H9 (cell line): Measurements from ENCODE around the gene PC. TPM values are rescaled to one million over a fixed set of nuclear protein-coding genes. Genes with fewer than 3 reads are reported as not detected.

Experiments
- DNase-seq: peaks from one replicate; pipeline ENCODE4 v3.0.0-alpha.2; 2017
- H2AFZ ChIP-seq: one replicate; pipeline ENCODE4 v1.6.1; 2013; ENCODE audit warnings: mild to moderate bottlenecking, low read length, control low read depth, moderate library complexity
- H2AK5ac ChIP-seq: 2 replicates; pipeline ENCODE4 v1.6.1; 2013; ENCODE audit warnings: low read length, control low read depth, mixed read lengths; ENCODE audit not compliant: insufficient read length
- H2BK120ac ChIP-seq: one replicate; pipeline ENCODE4 v1.6.1; 2013; ENCODE audit warnings: low read depth, mild to moderate bottlenecking, low read length, control low read depth, inconsistent platforms; ENCODE audit not compliant: poor library complexity, severe bottlenecking
- H2BK12ac ChIP-seq: 2 replicates; pipeline ENCODE4 v1.6.1; 2013; ENCODE audit warnings: low read length, control low read depth, mixed read lengths, low read depth; ENCODE audit not compliant: insufficient read length
- H2BK15ac ChIP-seq: 2 replicates; pipeline ENCODE4 v1.6.1; 2013; ENCODE audit warnings: low read depth, low read length, control low read depth
- H2BK20ac ChIP-seq: one replicate; pipeline ENCODE4 v1.6.1; 2013; ENCODE audit warnings: low read depth, mild to moderate bottlenecking, low read length, control low read depth, inconsistent platforms; ENCODE audit not compliant: poor library complexity, severe bottlenecking
- H2BK5ac ChIP-seq: 2 replicates; pipeline ENCODE4 v1.6.1; 2013; ENCODE audit warnings: low read length, control low read depth, mixed read lengths; ENCODE audit not compliant: insufficient read length
- H3K14ac ChIP-seq: 2 replicates; pipeline ENCODE4 v1.6.1; 2013; ENCODE audit warnings: low read length, control low read depth; ENCODE audit not compliant: insufficient read depth
- H3K18ac ChIP-seq: 2 replicates; pipeline ENCODE4 v1.6.1; 2013; ENCODE audit warnings: low read depth, mild to moderate bottlenecking, mixed read lengths, low read length, control low read depth; ENCODE audit not compliant: insufficient read length
- H3K23ac ChIP-seq: 2 replicates; pipeline ENCODE4 v1.6.1; 2013; ENCODE audit warnings: low read length, control low read depth, mixed read lengths, low read depth; ENCODE audit not compliant: insufficient read length
- H3K23me2 ChIP-seq: 2 replicates; pipeline ENCODE4 v1.6.1; 2013; ENCODE audit warnings: low read depth, mild to moderate bottlenecking, mixed read lengths, low read length, control low read depth; ENCODE audit not compliant: insufficient read length, poor library complexity, severe bottlenecking
- H3K27ac ChIP-seq: 2 replicates; pipeline ENCODE4 v1.5.1; 2013; ENCODE audit warnings: low read length, control low read depth, mixed read lengths, low read depth; ENCODE audit not compliant: insufficient read length
- H3K27me3 ChIP-seq: 2 replicates; pipeline ENCODE4 v1.6.1; 2013; ENCODE audit warnings: low read length, control low read depth, inconsistent platforms; ENCODE audit not compliant: insufficient read depth
- H3K4ac ChIP-seq: 2 replicates; pipeline ENCODE4 v1.6.1; 2013; ENCODE audit warnings: low read depth, mild to moderate bottlenecking, control low read depth, inconsistent platforms, low read length, moderate library complexity
- H3K4me1 ChIP-seq: 2 replicates; pipeline ENCODE4 v1.6.1; 2013; ENCODE audit warnings: low read length, control low read depth, inconsistent platforms; ENCODE audit not compliant: insufficient read depth
- H3K4me2 ChIP-seq: 2 replicates; pipeline ENCODE4 v1.6.1; 2013; ENCODE audit warnings: low read length, control low read depth, mixed read lengths; ENCODE audit not compliant: insufficient read length, insufficient read depth
- H3K56ac ChIP-seq: 2 replicates; pipeline ENCODE4 v1.6.1; 2013; ENCODE audit warnings: low read depth, mild to moderate bottlenecking, mixed read lengths, low read length, control low read depth; ENCODE audit not compliant: insufficient read length
- H3K79me1 ChIP-seq: 2 replicates; pipeline ENCODE4 v1.6.1; 2013; ENCODE audit warnings: low read depth, mild to moderate bottlenecking, moderate library complexity, low read length, control low read depth, inconsistent platforms; ENCODE audit not compliant: insufficient read depth, poor library complexity, severe bottlenecking
- H3K79me2 ChIP-seq: 2 replicates; pipeline ENCODE4 v1.6.1; 2013; ENCODE audit warnings: low read length, control low read depth, inconsistent platforms; ENCODE audit not compliant: insufficient read depth
- H3K9ac ChIP-seq: 2 replicates; pipeline ENCODE4 v1.6.1; 2013; ENCODE audit warnings: low read length, control low read depth, mixed read lengths; ENCODE audit not compliant: insufficient read length; ENCODE audit errors: extremely low read depth
- H3K9me3 ChIP-seq: one replicate; pipeline ENCODE4 v1.6.1; 2013; ENCODE audit warnings: low read depth, low read length, inconsistent platforms; ENCODE audit not compliant: control insufficient read depth
- H3T11ph ChIP-seq: one replicate; pipeline ENCODE4 v1.6.1; 2013; ENCODE audit warnings: mild to moderate bottlenecking, low read length, control low read depth, inconsistent platforms
- H4K20me1 ChIP-seq: one replicate; pipeline ENCODE4 v1.6.1; 2013; ENCODE audit not compliant: control insufficient read depth, insufficient read length, insufficient read depth
- H4K5ac ChIP-seq: 2 replicates; pipeline ENCODE4 v1.6.1; 2013; ENCODE audit warnings: low read depth, mild to moderate bottlenecking, mixed read lengths, low read length, control low read depth; ENCODE audit not compliant: insufficient read length
- H4K8ac ChIP-seq: replicated peaks from 2 replicates; pipeline ENCODE4 v1.6.1; 2013; ENCODE audit warnings: low read length, control low read depth, mixed read lengths, low read depth; ENCODE audit not compliant: insufficient read length
- H4K91ac ChIP-seq: 2 replicates; pipeline ENCODE4 v1.6.1; 2013; ENCODE audit warnings: low read depth, mild to moderate bottlenecking, moderate library complexity, mixed read lengths, low read length, control low read depth; ENCODE audit not compliant: insufficient read length
- H3K27ac Mint-ChIP-seq, 3 experiments: 2 replicates in 2 of 3; 3 replicates in 1 of 3; pipeline ENCODE4 v1.8.0; 2020 to 2021; ENCODE audit warnings: mixed read lengths in 3 of 3, mild to moderate bottlenecking in 1 of 3, moderate library complexity in 1 of 3
- H3K27me3 Mint-ChIP-seq: 2 replicates; pipeline ENCODE4 v1.8.0; 2021; ENCODE audit warnings: low read depth, mild to moderate bottlenecking, moderate library complexity, mixed read lengths
- H3K36me3 Mint-ChIP-seq, 3 experiments: 2 replicates in 2 of 3; 3 replicates in 1 of 3; pipeline ENCODE4 v1.8.0; 2020 to 2021; ENCODE audit warnings: low read depth in 3 of 3, mixed read lengths in 3 of 3; ENCODE audit not compliant: insufficient read depth in 1 of 3
- H3K4me1 Mint-ChIP-seq, 2 experiments: 2 replicates each; pipeline ENCODE4 v1.8.0; 2020; ENCODE audit warnings: mixed read lengths in 2 of 2
- H3K4me3 Mint-ChIP-seq, 2 experiments: 2 replicates in 1 of 2; 3 replicates in 1 of 2; pipeline ENCODE4 v1.8.0; 2020 to 2021; ENCODE audit warnings: mild to moderate bottlenecking in 2 of 2, mixed read lengths in 2 of 2, moderate library complexity in 1 of 2
- H3K9me3 Mint-ChIP-seq, 2 experiments: 2 replicates in 1 of 2; 3 replicates in 1 of 2; pipeline ENCODE4 v1.8.0; 2020; ENCODE audit warnings: mild to moderate bottlenecking in 2 of 2, mixed read lengths in 2 of 2, moderate library complexity in 1 of 2
- CTCF ChIP-seq: fragments of 200-600 bp; sonication (generic); conservative IDR thresholded peaks from 3 replicates; pipeline ENCODE4 v1.8.0; 2021; ENCODE audit warnings: antibody characterized with exemption, mild to moderate bottlenecking
- WGBS: extraction: QIAGEN DNeasy Blood & Tissue Kit; methylation state at CpG from one replicate; pipeline ENCODE4 v1.1.7; 2013; ENCODE audit warnings: missing lambda C conversion rate, low lambda C conversion rate, mixed read lengths; ENCODE audit not compliant: insufficient read length; ENCODE audit errors: extremely low coverage; 5-methylcytosine and 5-hydroxymethylcytosine counted together
- total RNA-seq: library from RNA; stranded (reverse); gene quantifications from 2 replicates; pipeline ENCODE4 v1.2.1, GENCODE V29; 2021

Gene PC
- total RNA-seq, 1 experiment from 2014 or later, result 32.6 TPM

- H3K18ac ChIP-seq, result no peak overlapping the region
- peaks cover 9% of the 10 kb centered on the region in 2 experiments for H3K4me1 Mint-ChIP-seq
- H2AK5ac ChIP-seq, result no peak overlapping the region
- no peaks in the 10 kb centered on the region for H3K9me3 ChIP-seq
- peaks cover 10% of the 10 kb centered on the region for H3K23me2 ChIP-seq
- no peaks in the 10 kb centered on the region for H3K9me3 Mint-ChIP-seq
- H3K27ac Mint-ChIP-seq, result peak overlapping the region in 1 of 3 experiments; percentile 68; a peak in 1 of 7 replicates
- H3K4me1 ChIP-seq, result no peaks in the 10 kb centered on the region
- no peak overlapping the region for H3K27ac ChIP-seq
- H3K27me3 ChIP-seq, result no peaks in the 10 kb centered on the region
- no peaks in the 10 kb centered on the region for H4K20me1 ChIP-seq
- H2BK120ac ChIP-seq, result no peak overlapping the region
- H4K91ac ChIP-seq, result no peak overlapping the region
- no peak overlapping the region for H3K23ac ChIP-seq
- H3K56ac ChIP-seq, result no peak overlapping the region
- peak; percentile 58 for DNase-seq
- H4K5ac ChIP-seq, result no peak overlapping the region
- H2BK5ac ChIP-seq, result no peak overlapping the region
- no peaks in the 10 kb centered on the region for H3K79me1 ChIP-seq
- TF ChIP-seq CTCF, result no peak
- H3K4me2 ChIP-seq, result peak overlapping the region; percentile 39
- no peak overlapping the region for H4K8ac ChIP-seq
- no peak overlapping the region for H3K4ac ChIP-seq
- H3T11ph ChIP-seq, result no peak overlapping the region
- H2AFZ ChIP-seq, result no peak overlapping the region
- no peak overlapping the region for H2BK12ac ChIP-seq
- H3K9ac ChIP-seq, result no peak overlapping the region
- H3K14ac ChIP-seq, result no peak overlapping the region; the same call in 1 of the 2 replicates
- peaks cover 0 to 10% (median 2%) of the 10 kb centered on the region in 3 experiments; a peak in 3 of 7 replicates for H3K36me3 Mint-ChIP-seq
- peaks cover 2% of the 10 kb centered on the region for H3K27me3 Mint-ChIP-seq
- H2BK20ac ChIP-seq, result no peak overlapping the region
- H2BK15ac ChIP-seq, result no peak overlapping the region
- H3K79me2 ChIP-seq, result no peaks in the 10 kb centered on the region
- no CpG with 5 or more reads among the region's 47 CpGs for WGBS
- peak overlapping the region; percentile 78 to 84 for H3K4me3 Mint-ChIP-seq
These were observed 100.8 kb downstream of the PC start for GRCh38 chr11:66857234-66857926.
